WTC11 (cell line): ENCODE measurements around the gene MRE11. TPM values are rescaled to one million over a fixed set of nuclear protein-coding genes. Genes with fewer than 3 reads are reported as not detected.

ENCODE experiments used
- ATAC-seq: fragments of 200-7000 bp; cut with Tn5 transposase; 2 replicates; pipeline ENCODE4 v1.10.0; 2021; ENCODE audit warnings: mild to moderate bottlenecking, moderate library complexity
- CTCF ChIA-PET: fragments of 300-600 bp; sonication (Branson Sonifier 250); formaldehyde crosslinking; loops from one replicate; lab custom pipeline; 2021; ENCODE audit warnings: antibody characterized with exemption; lab: Charles Lee
- POLR2A ChIA-PET: fragments of 350-600 bp; sonication (Branson Sonifier 250); formaldehyde crosslinking; loops from one replicate; lab custom pipeline; 2021; ENCODE audit warnings: antibody characterized with exemption; lab: Charles Lee
- DNase-seq: peaks from one replicate; pipeline ENCODE4 v3.0.0; 2021; ENCODE audit warnings: low spot score
- H3K27ac Mint-ChIP-seq: 2 replicates; pipeline ENCODE4 v1.8.0; 2021; ENCODE audit warnings: mixed read lengths
- H3K27me3 Mint-ChIP-seq: 2 replicates; pipeline ENCODE4 v1.8.0; 2021; ENCODE audit warnings: low read depth, mild to moderate bottlenecking, moderate library complexity, mixed read lengths
- H3K36me3 Mint-ChIP-seq: 2 replicates; pipeline ENCODE4 v1.8.0; 2021; ENCODE audit warnings: mixed read lengths
- H3K4me1 Mint-ChIP-seq: 2 replicates; pipeline ENCODE4 v1.8.0; 2022; ENCODE audit warnings: mixed read lengths
- H3K4me3 Mint-ChIP-seq: 2 replicates; pipeline ENCODE4 v1.8.0; 2021; ENCODE audit warnings: mild to moderate bottlenecking, moderate library complexity, mixed read lengths
- H3K9me3 Mint-ChIP-seq: 2 replicates; pipeline ENCODE4 v1.8.0; 2021; ENCODE audit warnings: mixed read lengths
- CREM ChIP-seq: sonication (generic); formaldehyde crosslinking; IDR thresholded peaks from 2 replicates; pipeline ENCODE4 v1.8.1; 2022; ENCODE audit warnings: mild to moderate bottlenecking, missing genetic modification reagents, moderate library complexity
- NFE2L1 ChIP-seq: sonication (generic); formaldehyde crosslinking; IDR thresholded peaks from 2 replicates; pipeline ENCODE4 v1.8.1; 2023; ENCODE audit warnings: missing genetic modification reagents
- PRRX2 ChIP-seq: fragments of 250-450 bp; sonication (Bioruptor Pico); IDR thresholded peaks from 2 replicates; pipeline ENCODE4 v1.8.0; 2021; ENCODE audit warnings: mild to moderate bottlenecking
- SOX15 ChIP-seq: fragments of 250-450 bp; sonication (Bioruptor Pico); IDR thresholded peaks from 2 replicates; pipeline ENCODE4 v1.9.0; 2021; ENCODE audit warnings: mild to moderate bottlenecking
- SP1 ChIP-seq: sonication (generic); formaldehyde crosslinking; conservative IDR thresholded peaks from 2 replicates; pipeline ENCODE4 v1.8.1; 2022; ENCODE audit warnings: missing genetic modification reagents
- ZNF423 ChIP-seq: fragments of 250-450 bp; sonication (Bioruptor Pico); IDR thresholded peaks from 2 replicates; pipeline ENCODE4 v2.1.2; 2022; ENCODE audit warnings: mild to moderate bottlenecking, moderate library complexity
- total RNA-seq: library from RNA; stranded (reverse); gene quantifications from 3 replicates; pipeline ENCODE4 v1.2.3, GENCODE V29; 2021
- TF ChIP-seq, protein P1 (sequence below): sonication (generic); formaldehyde crosslinking; IDR thresholded peaks from 2 replicates; pipeline ENCODE4 v1.8.1; 2022; ENCODE audit warnings: low read depth, mild to moderate bottlenecking, moderate library complexity, missing genetic modification reagents, borderline replicate concordance
- TF ChIP-seq, protein P2 (sequence below): sonication (generic); formaldehyde crosslinking; IDR thresholded peaks from 2 replicates; pipeline ENCODE4 v1.8.0; 2023; ENCODE audit warnings: mild to moderate bottlenecking, missing genetic modification reagents
- TF ChIP-seq, protein P3 (sequence below): sonication (generic); formaldehyde crosslinking; IDR thresholded peaks from 2 replicates; pipeline ENCODE4 v1.8.1; 2022; ENCODE audit warnings: low read depth, missing genetic modification reagents, borderline replicate concordance
- TF ChIP-seq, protein P4 (sequence below): sonication (generic); formaldehyde crosslinking; IDR thresholded peaks from 2 replicates; pipeline ENCODE4 v1.8.1; 2022; ENCODE audit warnings: mild to moderate bottlenecking, missing genetic modification reagents, moderate library complexity, borderline replicate concordance
- TF ChIP-seq, protein P5 (sequence below): fragments of 200-600 bp; IDR thresholded peaks from 2 replicates; pipeline ENCODE4 v1.8.0; 2022; ENCODE audit warnings: antibody characterized with exemption

The MRE11 gene
- total RNA-seq, 1 experiment from 2014 or later: 34.3 TPM

DNA sequence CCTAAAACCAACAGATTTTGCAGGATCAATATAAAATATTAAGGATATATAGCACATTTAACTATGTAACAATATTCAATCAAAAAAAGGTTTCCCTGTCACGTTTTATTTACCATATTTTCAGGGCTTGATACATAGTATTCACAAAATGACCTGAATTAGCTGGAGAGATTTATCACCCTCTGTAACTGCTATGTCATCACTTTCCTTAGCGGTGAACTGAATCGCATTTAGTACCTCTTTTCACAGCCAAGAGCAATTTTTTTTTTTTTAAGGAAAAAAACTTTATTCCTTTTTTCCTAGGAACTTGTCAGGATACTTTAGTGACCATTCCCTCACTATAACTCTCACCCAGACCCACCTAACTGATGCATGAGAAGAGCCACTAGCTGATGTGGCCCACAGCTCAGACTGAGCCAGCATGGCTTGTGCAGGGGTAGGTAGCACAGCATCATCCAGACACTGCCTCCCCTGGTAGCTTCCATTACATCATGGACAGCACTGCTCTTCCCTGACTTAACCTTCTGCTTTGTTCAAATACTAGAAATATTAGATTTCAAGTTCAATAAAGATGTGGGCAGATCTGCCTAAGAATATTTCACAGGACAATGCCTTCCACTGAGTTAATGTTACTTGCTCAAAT, 75.4 kb downstream of the MRE11 start:
- TF ChIP-seq NFE2L1 (CRISPR knock-in tag): no peak
- TF ChIP-seq, protein P1, sequence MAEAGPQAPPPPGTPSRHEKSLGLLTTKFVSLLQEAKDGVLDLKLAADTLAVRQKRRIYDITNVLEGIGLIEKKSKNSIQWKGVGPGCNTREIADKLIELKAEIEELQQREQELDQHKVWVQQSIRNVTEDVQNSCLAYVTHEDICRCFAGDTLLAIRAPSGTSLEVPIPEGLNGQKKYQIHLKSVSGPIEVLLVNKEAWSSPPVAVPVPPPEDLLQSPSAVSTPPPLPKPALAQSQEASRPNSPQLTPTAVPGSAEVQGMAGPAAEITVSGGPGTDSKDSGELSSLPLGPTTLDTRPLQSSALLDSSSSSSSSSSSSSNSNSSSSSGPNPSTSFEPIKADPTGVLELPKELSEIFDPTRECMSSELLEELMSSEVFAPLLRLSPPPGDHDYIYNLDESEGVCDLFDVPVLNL (CRISPR knock-in tag): no peak
- TF ChIP-seq, protein P2, sequence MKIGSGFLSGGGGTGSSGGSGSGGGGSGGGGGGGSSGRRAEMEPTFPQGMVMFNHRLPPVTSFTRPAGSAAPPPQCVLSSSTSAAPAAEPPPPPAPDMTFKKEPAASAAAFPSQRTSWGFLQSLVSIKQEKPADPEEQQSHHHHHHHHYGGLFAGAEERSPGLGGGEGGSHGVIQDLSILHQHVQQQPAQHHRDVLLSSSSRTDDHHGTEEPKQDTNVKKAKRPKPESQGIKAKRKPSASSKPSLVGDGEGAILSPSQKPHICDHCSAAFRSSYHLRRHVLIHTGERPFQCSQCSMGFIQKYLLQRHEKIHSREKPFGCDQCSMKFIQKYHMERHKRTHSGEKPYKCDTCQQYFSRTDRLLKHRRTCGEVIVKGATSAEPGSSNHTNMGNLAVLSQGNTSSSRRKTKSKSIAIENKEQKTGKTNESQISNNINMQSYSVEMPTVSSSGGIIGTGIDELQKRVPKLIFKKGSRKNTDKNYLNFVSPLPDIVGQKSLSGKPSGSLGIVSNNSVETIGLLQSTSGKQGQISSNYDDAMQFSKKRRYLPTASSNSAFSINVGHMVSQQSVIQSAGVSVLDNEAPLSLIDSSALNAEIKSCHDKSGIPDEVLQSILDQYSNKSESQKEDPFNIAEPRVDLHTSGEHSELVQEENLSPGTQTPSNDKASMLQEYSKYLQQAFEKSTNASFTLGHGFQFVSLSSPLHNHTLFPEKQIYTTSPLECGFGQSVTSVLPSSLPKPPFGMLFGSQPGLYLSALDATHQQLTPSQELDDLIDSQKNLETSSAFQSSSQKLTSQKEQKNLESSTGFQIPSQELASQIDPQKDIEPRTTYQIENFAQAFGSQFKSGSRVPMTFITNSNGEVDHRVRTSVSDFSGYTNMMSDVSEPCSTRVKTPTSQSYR (CRISPR knock-in tag): no peak
- no peak for TF ChIP-seq SP1 (CRISPR knock-in tag)
- no peak for TF ChIP-seq CREM (CRISPR knock-in tag)
- TF ChIP-seq, protein P3, sequence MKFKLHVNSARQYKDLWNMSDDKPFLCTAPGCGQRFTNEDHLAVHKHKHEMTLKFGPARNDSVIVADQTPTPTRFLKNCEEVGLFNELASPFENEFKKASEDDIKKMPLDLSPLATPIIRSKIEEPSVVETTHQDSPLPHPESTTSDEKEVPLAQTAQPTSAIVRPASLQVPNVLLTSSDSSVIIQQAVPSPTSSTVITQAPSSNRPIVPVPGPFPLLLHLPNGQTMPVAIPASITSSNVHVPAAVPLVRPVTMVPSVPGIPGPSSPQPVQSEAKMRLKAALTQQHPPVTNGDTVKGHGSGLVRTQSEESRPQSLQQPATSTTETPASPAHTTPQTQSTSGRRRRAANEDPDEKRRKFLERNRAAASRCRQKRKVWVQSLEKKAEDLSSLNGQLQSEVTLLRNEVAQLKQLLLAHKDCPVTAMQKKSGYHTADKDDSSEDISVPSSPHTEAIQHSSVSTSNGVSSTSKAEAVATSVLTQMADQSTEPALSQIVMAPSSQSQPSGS (CRISPR knock-in tag): no peak
- no peak for TF ChIP-seq SOX15 (CRISPR knock-in tag)
- TF ChIP-seq, protein P4, sequence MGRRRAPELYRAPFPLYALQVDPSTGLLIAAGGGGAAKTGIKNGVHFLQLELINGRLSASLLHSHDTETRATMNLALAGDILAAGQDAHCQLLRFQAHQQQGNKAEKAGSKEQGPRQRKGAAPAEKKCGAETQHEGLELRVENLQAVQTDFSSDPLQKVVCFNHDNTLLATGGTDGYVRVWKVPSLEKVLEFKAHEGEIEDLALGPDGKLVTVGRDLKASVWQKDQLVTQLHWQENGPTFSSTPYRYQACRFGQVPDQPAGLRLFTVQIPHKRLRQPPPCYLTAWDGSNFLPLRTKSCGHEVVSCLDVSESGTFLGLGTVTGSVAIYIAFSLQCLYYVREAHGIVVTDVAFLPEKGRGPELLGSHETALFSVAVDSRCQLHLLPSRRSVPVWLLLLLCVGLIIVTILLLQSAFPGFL: no peak
- TF ChIP-seq ZNF423 (CRISPR knock-in tag): no peak
- Mint-ChIP-seq H3K9me3 (no peaks in the 10 kb centered on the region), H3K27ac (no peak overlapping the region; the same call in 1 of the 2 replicates), H3K4me1 (no peaks in the 10 kb centered on the region), H3K27me3 (no peaks in the 10 kb centered on the region), H3K4me3 (no peak overlapping the region), H3K36me3 (peaks cover 8% of the 10 kb centered on the region)
- ChIA-PET CTCF (interaction anchor here (0.6 to 2.4 kb wide), 9 partner anchors 13 to 525 kb away, joined by 3 to 23 read pairs (median 5); partner anchors contain the start of genes ANKRD49 and MRE11), POLR2A (no interaction called here)
- ATAC-seq (peak; percentile 73), DNase-seq (no peak)

DNA sequence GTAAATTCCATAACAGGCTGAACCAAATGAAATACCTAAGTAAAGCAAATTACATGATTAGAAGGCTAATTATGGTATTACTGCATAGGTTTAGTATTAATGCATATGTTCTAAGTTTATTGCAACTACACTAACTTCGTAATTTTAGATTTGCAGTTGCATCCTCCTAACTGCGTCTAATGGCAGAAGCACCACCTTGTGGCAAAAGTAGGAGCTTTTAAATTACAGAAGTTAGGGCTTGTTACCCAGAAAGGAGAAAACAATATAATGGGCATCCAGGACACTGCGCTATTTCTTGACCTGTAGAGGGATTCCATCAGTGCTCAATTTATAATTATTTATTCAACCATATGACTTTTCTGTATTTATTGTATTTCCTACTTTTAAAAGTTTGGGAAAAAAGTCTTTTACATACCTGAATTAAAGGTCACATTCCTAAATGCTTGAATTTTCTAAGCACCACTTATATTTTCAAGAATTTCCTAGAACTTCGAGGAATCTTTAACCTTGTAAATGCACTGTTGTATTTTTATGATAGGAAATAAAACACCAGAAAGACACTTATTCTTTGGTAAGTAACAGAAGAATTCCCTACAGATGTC, 76.2 kb downstream of the MRE11 start:
- Mint-ChIP-seq H3K4me3 (no peak overlapping the region), H3K36me3 (peaks cover 8% of the 10 kb centered on the region), H3K9me3 (no peaks in the 10 kb centered on the region), H3K4me1 (no peaks in the 10 kb centered on the region), H3K27ac (no peak overlapping the region; the same call in 1 of the 2 replicates), H3K27me3 (no peaks in the 10 kb centered on the region)
- ChIA-PET CTCF (interaction anchor here (0.6 to 2.4 kb wide), 14 partner anchors 10 to 524 kb away, joined by 3 to 23 read pairs (median 4); partner anchors contain the start of genes ANKRD49, C11orf97 and MRE11), POLR2A (no interaction called here)
- ATAC-seq: peak; percentile 61
- TF ChIP-seq, protein P5, sequence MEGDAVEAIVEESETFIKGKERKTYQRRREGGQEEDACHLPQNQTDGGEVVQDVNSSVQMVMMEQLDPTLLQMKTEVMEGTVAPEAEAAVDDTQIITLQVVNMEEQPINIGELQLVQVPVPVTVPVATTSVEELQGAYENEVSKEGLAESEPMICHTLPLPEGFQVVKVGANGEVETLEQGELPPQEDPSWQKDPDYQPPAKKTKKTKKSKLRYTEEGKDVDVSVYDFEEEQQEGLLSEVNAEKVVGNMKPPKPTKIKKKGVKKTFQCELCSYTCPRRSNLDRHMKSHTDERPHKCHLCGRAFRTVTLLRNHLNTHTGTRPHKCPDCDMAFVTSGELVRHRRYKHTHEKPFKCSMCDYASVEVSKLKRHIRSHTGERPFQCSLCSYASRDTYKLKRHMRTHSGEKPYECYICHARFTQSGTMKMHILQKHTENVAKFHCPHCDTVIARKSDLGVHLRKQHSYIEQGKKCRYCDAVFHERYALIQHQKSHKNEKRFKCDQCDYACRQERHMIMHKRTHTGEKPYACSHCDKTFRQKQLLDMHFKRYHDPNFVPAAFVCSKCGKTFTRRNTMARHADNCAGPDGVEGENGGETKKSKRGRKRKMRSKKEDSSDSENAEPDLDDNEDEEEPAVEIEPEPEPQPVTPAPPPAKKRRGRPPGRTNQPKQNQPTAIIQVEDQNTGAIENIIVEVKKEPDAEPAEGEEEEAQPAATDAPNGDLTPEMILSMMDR: peak; percentile 43; the same call in 1 of the 2 replicates
- no peak for TF ChIP-seq PRRX2 (CRISPR knock-in tag)
- DNase-seq: no peak
